ENCODE results near the gene MAGOHB. TPM values are rescaled to one million over a fixed set of nuclear protein-coding genes. Genes with fewer than 3 reads are reported as not detected.
"Not testable (repeated sequence)": the region's sequence is repeated elsewhere in the genome, so short reads cannot be mapped to it uniquely, and the experiment has no call there.

The MAGOHB gene
- 22.1 TPM for total RNA-seq (ENCODE audit: unreplicated experiment)
- long read RNA-seq, transcript MAGOHB-201 (5 exons, 2,623 nt) = major isoform, 7 of 10 reads
- long read RNA-seq, partial matches to known transcripts = 1 of 10 reads
- long read RNA-seq, other reads (novel, unspliced or antisense) = 1 of 10 reads

GRCh38 chr12:10613349-10614055 lies at the start of gene MAGOHB:
Gene MAGOHB (minus strand): TSS chr12:10613609. CDS start chr12:10613532, 77 bp downstream.
- H3K36me3 Mint-ChIP-seq (ENCODE audit: unreplicated experiment) = no peaks in the 10 kb centered on the region
- H3K4me1 Mint-ChIP-seq (ENCODE audit: low read depth, unreplicated experiment) = no peaks in the 10 kb centered on the region
- peak within 1 kb of the TSS; percentile 99 for H3K4me3 Mint-ChIP-seq (ENCODE audit: unreplicated experiment)
- peak within 1 kb of the TSS; percentile 97 for H3K27ac Mint-ChIP-seq (ENCODE audit: unreplicated experiment)
- TF ChIP-seq, protein P1, sequence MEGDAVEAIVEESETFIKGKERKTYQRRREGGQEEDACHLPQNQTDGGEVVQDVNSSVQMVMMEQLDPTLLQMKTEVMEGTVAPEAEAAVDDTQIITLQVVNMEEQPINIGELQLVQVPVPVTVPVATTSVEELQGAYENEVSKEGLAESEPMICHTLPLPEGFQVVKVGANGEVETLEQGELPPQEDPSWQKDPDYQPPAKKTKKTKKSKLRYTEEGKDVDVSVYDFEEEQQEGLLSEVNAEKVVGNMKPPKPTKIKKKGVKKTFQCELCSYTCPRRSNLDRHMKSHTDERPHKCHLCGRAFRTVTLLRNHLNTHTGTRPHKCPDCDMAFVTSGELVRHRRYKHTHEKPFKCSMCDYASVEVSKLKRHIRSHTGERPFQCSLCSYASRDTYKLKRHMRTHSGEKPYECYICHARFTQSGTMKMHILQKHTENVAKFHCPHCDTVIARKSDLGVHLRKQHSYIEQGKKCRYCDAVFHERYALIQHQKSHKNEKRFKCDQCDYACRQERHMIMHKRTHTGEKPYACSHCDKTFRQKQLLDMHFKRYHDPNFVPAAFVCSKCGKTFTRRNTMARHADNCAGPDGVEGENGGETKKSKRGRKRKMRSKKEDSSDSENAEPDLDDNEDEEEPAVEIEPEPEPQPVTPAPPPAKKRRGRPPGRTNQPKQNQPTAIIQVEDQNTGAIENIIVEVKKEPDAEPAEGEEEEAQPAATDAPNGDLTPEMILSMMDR (IDR thresholded peaks at IDR 0.05; ENCODE audit: partially characterized antibody, unreplicated experiment) = no peak
- peaks cover 5% of the 10 kb centered on the region for H3K9me3 Mint-ChIP-seq (ENCODE audit: unreplicated experiment)
- peak; percentile 100 for DNase-seq
- peaks cover 4% of the 10 kb centered on the region for H3K27me3 Mint-ChIP-seq (ENCODE audit: unreplicated experiment)

GRCh38 chr12:10661338-10661737 lies 47.9 kb upstream of the MAGOHB start:
- H3K9me3 Mint-ChIP-seq (ENCODE audit: unreplicated experiment) = no peaks in the 10 kb centered on the region
- no peak overlapping the region for H3K27ac Mint-ChIP-seq (ENCODE audit: unreplicated experiment)
- H3K4me3 Mint-ChIP-seq (ENCODE audit: unreplicated experiment) = no peak overlapping the region
- no peak for DNase-seq
- no peaks in the 10 kb centered on the region for H3K36me3 Mint-ChIP-seq (ENCODE audit: unreplicated experiment)
- H3K27me3 Mint-ChIP-seq (ENCODE audit: unreplicated experiment) = no peaks in the 10 kb centered on the region
- TF ChIP-seq, protein P1 (IDR thresholded peaks at IDR 0.05; ENCODE audit: partially characterized antibody, unreplicated experiment) = no peak
- no peaks in the 10 kb centered on the region for H3K4me1 Mint-ChIP-seq (ENCODE audit: low read depth, unreplicated experiment)

DNA sequence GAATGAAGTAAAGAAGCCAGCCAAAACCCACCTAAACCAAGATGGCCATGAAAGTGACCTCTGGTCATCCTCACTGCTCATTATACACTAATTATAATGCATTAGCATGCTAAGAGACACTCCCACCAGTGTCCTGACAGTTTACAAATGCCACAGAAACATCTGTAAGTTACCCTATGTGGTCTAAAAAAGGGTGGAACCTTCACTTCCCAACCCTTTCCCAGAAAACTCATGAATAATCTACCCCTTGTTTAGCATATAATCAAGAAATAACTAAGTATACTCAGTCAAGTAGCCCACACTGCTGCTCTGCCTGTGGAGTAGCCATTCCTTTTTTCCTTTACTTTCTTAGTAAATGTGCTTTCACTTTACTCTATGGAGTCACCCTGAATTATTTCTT lies 40.6 kb upstream of the MAGOHB start:
- Mint-ChIP-seq H3K9me3 (ENCODE audit: unreplicated experiment) (no peaks in the 10 kb centered on the region), H3K4me3 (ENCODE audit: unreplicated experiment) (no peak overlapping the region), H3K27ac (ENCODE audit: unreplicated experiment) (no peak overlapping the region), H3K36me3 (ENCODE audit: unreplicated experiment) (no peaks in the 10 kb centered on the region), H3K4me1 (ENCODE audit: low read depth, unreplicated experiment) (no peaks in the 10 kb centered on the region), H3K27me3 (ENCODE audit: unreplicated experiment) (no peaks in the 10 kb centered on the region)
- TF ChIP-seq, protein P1 (IDR thresholded peaks at IDR 0.05; ENCODE audit: partially characterized antibody, unreplicated experiment) = no peak
- no peak for DNase-seq

- Mint-ChIP-seq H3K4me1 (ENCODE audit: low read depth, unreplicated experiment) (no peaks in the 10 kb centered on the region), H3K27ac (ENCODE audit: unreplicated experiment) (no peak overlapping the region), H3K9me3 (ENCODE audit: unreplicated experiment) (peaks cover 3% of the 10 kb centered on the region), H3K27me3 (ENCODE audit: unreplicated experiment) (no peaks in the 10 kb centered on the region), H3K4me3 (ENCODE audit: unreplicated experiment) (no peak overlapping the region), H3K36me3 (ENCODE audit: unreplicated experiment) (no peaks in the 10 kb centered on the region)
- no peak for DNase-seq
- TF ChIP-seq, protein P1 (IDR thresholded peaks at IDR 0.05; ENCODE audit: partially characterized antibody, unreplicated experiment) = no peak
Observed at GRCh38 chr12:10652192-10652591, 38.8 kb upstream of the MAGOHB start.

GRCh38 chr12:10646576-10646975 lies 33.2 kb upstream of the MAGOHB start:
- H3K4me1 Mint-ChIP-seq (ENCODE audit: low read depth, unreplicated experiment); H3K27ac Mint-ChIP-seq (ENCODE audit: unreplicated experiment); H3K4me3 Mint-ChIP-seq (ENCODE audit: unreplicated experiment); DNase-seq; H3K27me3 Mint-ChIP-seq (ENCODE audit: unreplicated experiment): not testable (repeated sequence)
- Mint-ChIP-seq H3K9me3 (ENCODE audit: unreplicated experiment) (peaks cover 11% of the 10 kb centered on the region), H3K36me3 (ENCODE audit: unreplicated experiment) (peaks cover 17% of the 10 kb centered on the region)

All from glutamatergic neuron (in vitro differentiated cells).